SK-N-SH (cell line): ENCODE measurements around the gene TMEM240. TPM values are rescaled to one million over a fixed set of nuclear protein-coding genes. Genes with fewer than 3 reads are reported as not detected.

ENCODE experiments used
- CTCF ChIA-PET: fragments of 300-600, 350-600 bp; formaldehyde crosslinking; extraction: SDS; loops from one replicate; lab custom pipeline; 2021; lab: Yijun Ruan, JAX
- POLR2A ChIA-PET: fragments of 350-600 bp; sonication (Branson Sonifier 250); formaldehyde crosslinking; extraction: SDS; loops from one replicate; lab custom pipeline; 2020; ENCODE audit warnings: antibody characterized with exemption, inconsistent platforms; lab: Yijun Ruan, JAX
- DNase-seq: peaks from one replicate; pipeline ENCODE4 v3.0.0; 2012
- H2AFZ ChIP-seq: fragments of 200-600 bp; sonication (generic); 2 replicates; pipeline ENCODE4 v1.8.1; 2016; ENCODE audit warnings: antibody characterized with exemption, mild to moderate bottlenecking, low read depth
- H3F3A ChIP-seq: fragments of 200-600 bp; sonication (generic); replicated peaks from 2 replicates; pipeline ENCODE3; 2016; ENCODE audit warnings: antibody characterized with exemption, mild to moderate bottlenecking; ENCODE audit not compliant: insufficient read depth
- H3K27ac ChIP-seq, 2 experiments: fragments of 200-500 bp in 1 of 2; fragments of 200-600 bp in 1 of 2; sonication (Bioruptor generic) in 1 of 2; sonication (generic), shearing (Covaris generic) in 1 of 2; 2 replicates each; pipeline versions ENCODE4 v1.5.1 to v1.6.1; 2014 to 2016; ENCODE audit warnings: low read depth in 2 of 2, inconsistent platforms in 1 of 2, low read length in 1 of 2, mild to moderate bottlenecking in 1 of 2, mixed read lengths in 1 of 2
- H3K27me3 ChIP-seq: fragments of 200-600 bp; sonication (generic), shearing (Covaris generic); 2 replicates; pipeline ENCODE4 v1.6.1; 2016; ENCODE audit warnings: mixed run types; ENCODE audit not compliant: insufficient read depth
- H3K36me3 ChIP-seq, 2 experiments: fragments of 200-500 bp in 1 of 2; fragments of 200-600 bp in 1 of 2; sonication (Bioruptor generic) in 1 of 2; sonication (generic) in 1 of 2; replicated peaks in 1 of 2; 2 replicates each; pipeline versions ENCODE3 to v1.5.1; 2014 to 2016; ENCODE audit warnings: low read length in 1 of 2, mild to moderate bottlenecking in 1 of 2; ENCODE audit not compliant: insufficient read depth in 2 of 2, control insufficient read depth in 1 of 2
- H3K4me1 ChIP-seq, 2 experiments: fragments of 200-500 bp in 1 of 2; fragments of 200-600 bp in 1 of 2; sonication (Bioruptor generic) in 1 of 2; sonication (generic), shearing (Covaris generic) in 1 of 2; 2 replicates each; pipeline versions ENCODE4 v1.5.1 to v1.6.1; 2014 to 2016; ENCODE audit warnings: low read depth in 1 of 2, low read length in 1 of 2, mixed run types in 1 of 2; ENCODE audit not compliant: insufficient read depth in 2 of 2, control insufficient read depth in 1 of 2
- H3K4me2 ChIP-seq: fragments of 200-600 bp; sonication (generic), shearing (Covaris generic); 2 replicates; pipeline ENCODE4 v1.6.1; 2017; ENCODE audit warnings: mixed run types
- H3K4me3 ChIP-seq, 2 experiments: fragments of 200-500 bp in 1 of 2; fragments of 200-600 bp in 1 of 2; sonication (Bioruptor generic) in 1 of 2; sonication (generic), shearing (Covaris generic) in 1 of 2; 2 replicates each; pipeline versions ENCODE4 v1.5.1 to v1.8.1; 2014 to 2016; ENCODE audit warnings: low read depth in 2 of 2, inconsistent platforms in 1 of 2, low read length in 1 of 2, mild to moderate bottlenecking in 1 of 2, mixed read lengths in 1 of 2, moderate library complexity in 1 of 2
- H3K79me2 ChIP-seq: fragments of 200-600 bp; sonication (generic); 2 replicates; pipeline ENCODE4 v1.8.1; 2017; ENCODE audit warnings: mild to moderate bottlenecking; ENCODE audit not compliant: insufficient read depth
- H3K9ac ChIP-seq: fragments of 200-600 bp; sonication (generic); 2 replicates; pipeline ENCODE4 v1.6.1; 2017; ENCODE audit warnings: mixed run types
- H3K9me2 ChIP-seq: fragments of 200-600 bp; sonication (generic); 2 replicates; pipeline ENCODE4 v1.6.1; 2017; ENCODE audit warnings: mixed run types
- H3K9me3 ChIP-seq: fragments of 200-600 bp; sonication (generic); 2 replicates; pipeline ENCODE4 v1.6.1; 2017; ENCODE audit warnings: mixed run types, mild to moderate bottlenecking, moderate library complexity
- H4K20me1 ChIP-seq: fragments of 200-600 bp; sonication (generic); 2 replicates; pipeline ENCODE4 v1.6.1; 2017; ENCODE audit warnings: mild to moderate bottlenecking, mixed run types; ENCODE audit not compliant: insufficient read depth
- CTCF ChIP-seq: fragments of 200-600 bp; sonication (generic); IDR thresholded peaks from 2 replicates; pipeline ENCODE4 v1.6.1; 2017; ENCODE audit warnings: antibody characterized with exemption, mild to moderate bottlenecking, moderate library complexity
- ELF1 ChIP-seq: IDR thresholded peaks from 2 replicates; pipeline ENCODE4 v1.4.0; 2012
- EP300 ChIP-seq, 2 experiments: IDR thresholded peaks; 2 replicates each; pipeline versions ENCODE4 v1.4.0 to v1.6.1; 2012; ENCODE audit warnings: borderline replicate concordance in 1 of 2, low read depth in 1 of 2, low read length in 1 of 2
- EZH2phosphoT487 ChIP-seq: fragments of 200-600 bp; sonication (generic); IDR thresholded peaks from 2 replicates; pipeline ENCODE4 v1.6.1; 2017; ENCODE audit warnings: low read depth, mixed run types, mild to moderate bottlenecking, antibody characterized with exemption, moderate library complexity, borderline replicate concordance
- FOXJ3 ChIP-seq: sonication (generic); formaldehyde crosslinking; IDR thresholded peaks from 2 replicates; pipeline ENCODE4 v1.5.1; 2020; ENCODE audit warnings: mild to moderate bottlenecking, missing genetic modification reagents
- FOXM1 ChIP-seq: IDR thresholded peaks from 2 replicates; pipeline ENCODE4 v1.4.0; 2012; ENCODE audit warnings: low read depth, mild to moderate bottlenecking
- GABPA ChIP-seq: IDR thresholded peaks from 2 replicates; pipeline ENCODE4 v1.4.0; 2012; ENCODE audit warnings: low read depth, mild to moderate bottlenecking
- GATA2 ChIP-seq: sonication (generic); formaldehyde crosslinking; IDR thresholded peaks from 2 replicates; pipeline ENCODE4 v1.5.0; 2020; ENCODE audit warnings: mild to moderate bottlenecking, missing genetic modification reagents
- JUND ChIP-seq: IDR thresholded peaks from 2 replicates; pipeline ENCODE4 v1.4.0; 2012
- NFIC ChIP-seq: IDR thresholded peaks from 2 replicates; pipeline ENCODE4 v1.4.0; 2012; ENCODE audit warnings: borderline replicate concordance
- POLR2AphosphoS5 ChIP-seq: IDR thresholded peaks from 2 replicates; pipeline ENCODE4 v1.6.1; 2012; ENCODE audit warnings: low read depth, low read length
- RCOR1 ChIP-seq: fragments of 150-350 bp; IDR thresholded peaks from 2 replicates; pipeline ENCODE4 v1.6.1; 2017; ENCODE audit warnings: antibody characterized with exemption, low read length
- RFX5 ChIP-seq: IDR thresholded peaks from 2 replicates; pipeline ENCODE4 v1.6.1; 2012; ENCODE audit warnings: mild to moderate bottlenecking, improper control_type of control experiment, low read length
- RXRA ChIP-seq: IDR thresholded peaks from 2 replicates; pipeline ENCODE4 v1.4.0; 2012; ENCODE audit warnings: low read depth, mild to moderate bottlenecking, borderline replicate concordance
- TAF1 ChIP-seq: IDR thresholded peaks from 2 replicates; pipeline ENCODE4 v1.6.1; 2012; ENCODE audit warnings: low read depth, mild to moderate bottlenecking, low read length, moderate library complexity, borderline replicate concordance
- TEAD4 ChIP-seq: IDR thresholded peaks from 2 replicates; pipeline ENCODE4 v1.4.0; 2012; ENCODE audit warnings: mild to moderate bottlenecking, borderline replicate concordance; ENCODE audit not compliant: insufficient read depth
- USF1 ChIP-seq: IDR thresholded peaks from 2 replicates; pipeline ENCODE4 v1.4.0; 2012; ENCODE audit warnings: low read depth, borderline replicate concordance
- YY1 ChIP-seq: IDR thresholded peaks from 2 replicates; pipeline ENCODE4 v1.4.0; 2012; ENCODE audit warnings: low read depth, mild to moderate bottlenecking
- WGBS: methylation state at CpG from one replicate; pipeline ENCODE4 v1.1.6; 2017; ENCODE audit warnings: low lambda C conversion rate; 5-methylcytosine and 5-hydroxymethylcytosine counted together
- polyA plus RNA-seq, 3 experiments: library from polyadenylated mRNA; depleted of rRNA; stranded (reverse); fragments of >200 nt; gene quantifications; 2 replicates each; pipeline ENCODE4 v1.2.3, GENCODE V29; 2012

Gene TMEM240
- polyA plus RNA-seq, 1 of the 3 experiments (the other 2 are of a cell fraction) = 6.5 TPM

- no peaks in the 10 kb centered on the region for H4K20me1 ChIP-seq
- ChIA-PET CTCF (no interaction called here), POLR2A (no interaction called here)
- no peaks in the 10 kb centered on the region for H3K79me2 ChIP-seq
- no peak overlapping the region for H3K27ac ChIP-seq
- no peaks in the 10 kb centered on the region for H3K9me3 ChIP-seq
- DNase-seq = no peak
- no peak for TF ChIP-seq EZH2phosphoT487
- no peak for TF ChIP-seq FOXJ3 (CRISPR knock-in tag)
- no peak for TF ChIP-seq CTCF
- no peak for TF ChIP-seq ELF1
- TF ChIP-seq TEAD4 = no peak
- TF ChIP-seq USF1 = no peak
- no peak for TF ChIP-seq YY1
- TF ChIP-seq EP300 (IDR thresholded peaks at IDR 0.05; ENCODE audit: borderline replicate concordance in 1 of 2, low read depth in 1 of 2, low read length in 1 of 2) = no peak
- TF ChIP-seq POLR2AphosphoS5 = no peak
- TF ChIP-seq RCOR1 = no peak
- TF ChIP-seq GATA2 (CRISPR knock-in tag) = no peak
- TF ChIP-seq RXRA = no peak
- TF ChIP-seq JUND = no peak
- TF ChIP-seq GABPA = no peak
- TF ChIP-seq FOXM1 = no peak
- no peak for TF ChIP-seq TAF1
- TF ChIP-seq RFX5 = no peak
- no peak for TF ChIP-seq NFIC
- no peak overlapping the region for H3K4me3 ChIP-seq
- H3K9ac ChIP-seq = no peak overlapping the region
- 97% methylated on average over 18 of the region's 32 CpGs for whole genome bisulfite sequencing
- H2AFZ ChIP-seq = no peak overlapping the region
- peaks cover 0 to 31% of the 10 kb centered on the region in 2 experiments for H3K36me3 ChIP-seq
- H3K27me3 ChIP-seq = no peaks in the 10 kb centered on the region
- peaks cover 0 to 14% of the 10 kb centered on the region in 2 experiments; a peak in 1 of 4 replicates for H3K4me1 ChIP-seq
- H3F3A ChIP-seq = peaks cover 5% of the 10 kb centered on the region
- no peak overlapping the region for H3K4me2 ChIP-seq
- H3K9me2 ChIP-seq = no peaks in the 10 kb centered on the region
Observed at GRCh38 chr1:1537626-1538250, 2.7 kb downstream of the TMEM240 start.
